ENCODE data around the gene DDX23. TPM values are rescaled to one million over a fixed set of nuclear protein-coding genes. Genes with fewer than 3 reads are reported as not detected.

The DDX23 gene
- polyA plus RNA-seq, 1 donor from 2014 or later, result 96.5 TPM

GRCh38 chr12:48817873-48818830, 33.8 kb downstream of the DDX23 start, which contains the start of gene CACNB3:
Gene CACNB3, plus strand, starts transcription at chr12:48818496. Its CDS starts 434 bp downstream, at chr12:48818930.
- H3K27ac ChIP-seq (ENCODE audit: low read length), result peak within 1 kb of the TSS; percentile 97
- H3K4me3 ChIP-seq (ENCODE audit: low read length), result peak within 1 kb of the TSS; percentile 96

More at GRCh38 chr12:48817873-48818830, 33.8 kb downstream of the DDX23 start, which contains the start of gene CACNB3:
- Histone ChIP-seq H3K9me2 (ENCODE audit: insufficient read depth, low read length) (no peaks in the 10 kb centered on the region), H3K4me2 (ENCODE audit: low read length) (peak within 1 kb of the TSS; percentile 99), H3F3A (ENCODE audit: insufficient read depth, low read length, poor library complexity, severe bottlenecking) (peaks cover 4% of the 10 kb centered on the region), H3K36me3 (ENCODE audit: insufficient read depth, low read length) (no peaks in the 10 kb centered on the region), H2AFZ (ENCODE audit: low read depth, low read length) (peak within 1 kb of the TSS; percentile 80), H3K79me2 (replicated peaks; ENCODE audit: insufficient read depth, low read length) (peaks cover 50% of the 10 kb centered on the region), H3K27me3 (ENCODE audit: insufficient read depth, low read depth, low read length) (no peaks in the 10 kb centered on the region), H3K9me3 (ENCODE audit: low read length) (no peaks in the 10 kb centered on the region), H4K20me1 (ENCODE audit: insufficient read depth) (peaks cover 3% of the 10 kb centered on the region), H3K9ac (ENCODE audit: low read length) (peak within 1 kb of the TSS; percentile 97)
- TF ChIP-seq EZH2 (IDR thresholded peaks at IDR 0.05; ENCODE audit: borderline replicate concordance, insufficient read depth, low read length, poor library complexity, severe bottlenecking), result no peak
- peak; percentile 61 for TF ChIP-seq TAF1 (IDR thresholded peaks at IDR 0.05; ENCODE audit: low read depth)
- TF ChIP-seq MXI1 (conservative IDR thresholded peaks at IDR 0.05; ENCODE audit: poor library complexity, severe bottlenecking), result peak; percentile 50
- no peak for TF ChIP-seq SMC3 (conservative IDR thresholded peaks at IDR 0.05; ENCODE audit: poor library complexity)
- TF ChIP-seq POLR2AphosphoS5 (IDR thresholded peaks at IDR 0.05), result peak; percentile 91
- TF ChIP-seq, protein P1, sequence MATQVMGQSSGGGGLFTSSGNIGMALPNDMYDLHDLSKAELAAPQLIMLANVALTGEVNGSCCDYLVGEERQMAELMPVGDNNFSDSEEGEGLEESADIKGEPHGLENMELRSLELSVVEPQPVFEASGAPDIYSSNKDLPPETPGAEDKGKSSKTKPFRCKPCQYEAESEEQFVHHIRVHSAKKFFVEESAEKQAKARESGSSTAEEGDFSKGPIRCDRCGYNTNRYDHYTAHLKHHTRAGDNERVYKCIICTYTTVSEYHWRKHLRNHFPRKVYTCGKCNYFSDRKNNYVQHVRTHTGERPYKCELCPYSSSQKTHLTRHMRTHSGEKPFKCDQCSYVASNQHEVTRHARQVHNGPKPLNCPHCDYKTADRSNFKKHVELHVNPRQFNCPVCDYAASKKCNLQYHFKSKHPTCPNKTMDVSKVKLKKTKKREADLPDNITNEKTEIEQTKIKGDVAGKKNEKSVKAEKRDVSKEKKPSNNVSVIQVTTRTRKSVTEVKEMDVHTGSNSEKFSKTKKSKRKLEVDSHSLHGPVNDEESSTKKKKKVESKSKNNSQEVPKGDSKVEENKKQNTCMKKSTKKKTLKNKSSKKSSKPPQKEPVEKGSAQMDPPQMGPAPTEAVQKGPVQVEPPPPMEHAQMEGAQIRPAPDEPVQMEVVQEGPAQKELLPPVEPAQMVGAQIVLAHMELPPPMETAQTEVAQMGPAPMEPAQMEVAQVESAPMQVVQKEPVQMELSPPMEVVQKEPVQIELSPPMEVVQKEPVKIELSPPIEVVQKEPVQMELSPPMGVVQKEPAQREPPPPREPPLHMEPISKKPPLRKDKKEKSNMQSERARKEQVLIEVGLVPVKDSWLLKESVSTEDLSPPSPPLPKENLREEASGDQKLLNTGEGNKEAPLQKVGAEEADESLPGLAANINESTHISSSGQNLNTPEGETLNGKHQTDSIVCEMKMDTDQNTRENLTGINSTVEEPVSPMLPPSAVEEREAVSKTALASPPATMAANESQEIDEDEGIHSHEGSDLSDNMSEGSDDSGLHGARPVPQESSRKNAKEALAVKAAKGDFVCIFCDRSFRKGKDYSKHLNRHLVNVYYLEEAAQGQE (IDR thresholded peaks at IDR 0.05; ENCODE audit: borderline replicate concordance), result peak; percentile 85
- TF ChIP-seq CTCF (IDR thresholded peaks at IDR 0.05; ENCODE audit: poor library complexity, severe bottlenecking), result no peak
- TF ChIP-seq EP300 (conservative IDR thresholded peaks at IDR 0.05; ENCODE audit: poor library complexity, severe bottlenecking), result peak; percentile 31
- TF ChIP-seq RAD21 (conservative IDR thresholded peaks at IDR 0.05), result no peak
